GM18873 (cell line): ENCODE measurements around the gene TUBE1.
A peak's percentile ranks its signal among the peaks of the same experiment; 100 is the strongest.
"Not testable (repeated sequence)": the region's sequence is repeated elsewhere in the genome, so short reads cannot be mapped to it uniquely, and the experiment has no call there.

Experiments used
- ATAC-seq: cut with Tn5 transposase; IDR thresholded peaks from one replicate; pipeline ENCODE4 v1.9.1; 2021; ENCODE audit warnings: mild to moderate bottlenecking, moderate library complexity, moderate number of reproducible peaks; ENCODE audit not compliant: unreplicated experiment, low FRiP score

TUBE1 gene

DNA sequence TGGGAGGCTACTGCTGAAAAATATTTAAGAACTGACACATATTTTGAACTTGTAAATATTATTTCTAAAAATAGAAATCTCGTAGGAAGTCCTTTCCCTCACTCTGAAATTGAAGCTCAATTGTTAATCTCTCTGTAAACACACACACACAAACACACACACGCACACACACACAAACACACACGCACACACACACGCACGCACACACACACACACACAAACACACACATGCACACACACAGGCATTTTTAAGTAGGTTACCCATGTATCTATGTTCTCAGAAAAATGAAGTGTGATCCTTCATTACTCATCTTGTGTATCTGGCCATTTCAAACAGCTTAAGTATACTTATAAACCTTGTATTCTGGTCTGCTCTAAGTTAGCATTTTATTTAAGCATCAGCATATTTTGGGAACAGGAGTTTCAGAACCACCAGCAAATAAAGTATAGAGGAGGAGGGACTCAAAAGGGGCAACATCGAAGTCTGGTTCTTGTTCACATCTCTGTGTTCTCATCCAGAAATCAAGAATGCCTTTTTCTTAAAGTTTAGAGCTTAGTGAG is 21.8 kb downstream of the TUBE1 start:
- no peak for ATAC-seq

DNA sequence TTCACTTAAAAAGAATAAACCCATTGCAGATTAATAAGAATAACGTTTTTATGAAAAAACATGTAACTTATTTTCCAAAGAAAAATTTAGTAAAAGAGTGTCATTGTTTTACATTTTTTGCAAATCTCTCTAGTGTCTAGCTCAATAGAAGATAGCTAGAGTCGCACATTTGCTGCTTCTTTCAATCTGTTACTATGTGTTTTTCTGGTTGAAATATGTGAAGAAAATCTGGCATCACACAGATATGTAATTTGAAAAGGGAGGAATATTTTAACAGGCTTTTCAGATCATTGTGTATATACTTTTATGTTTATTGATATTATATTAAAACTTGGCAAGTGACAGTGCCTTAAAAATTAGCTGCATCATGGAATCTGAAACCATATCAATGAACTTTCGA is 24.3 kb downstream of the TUBE1 start:
- no peak for ATAC-seq

GRCh38 chr6:112061605-112062004 is 25.7 kb downstream of the TUBE1 start:
- no peak for ATAC-seq

DNA sequence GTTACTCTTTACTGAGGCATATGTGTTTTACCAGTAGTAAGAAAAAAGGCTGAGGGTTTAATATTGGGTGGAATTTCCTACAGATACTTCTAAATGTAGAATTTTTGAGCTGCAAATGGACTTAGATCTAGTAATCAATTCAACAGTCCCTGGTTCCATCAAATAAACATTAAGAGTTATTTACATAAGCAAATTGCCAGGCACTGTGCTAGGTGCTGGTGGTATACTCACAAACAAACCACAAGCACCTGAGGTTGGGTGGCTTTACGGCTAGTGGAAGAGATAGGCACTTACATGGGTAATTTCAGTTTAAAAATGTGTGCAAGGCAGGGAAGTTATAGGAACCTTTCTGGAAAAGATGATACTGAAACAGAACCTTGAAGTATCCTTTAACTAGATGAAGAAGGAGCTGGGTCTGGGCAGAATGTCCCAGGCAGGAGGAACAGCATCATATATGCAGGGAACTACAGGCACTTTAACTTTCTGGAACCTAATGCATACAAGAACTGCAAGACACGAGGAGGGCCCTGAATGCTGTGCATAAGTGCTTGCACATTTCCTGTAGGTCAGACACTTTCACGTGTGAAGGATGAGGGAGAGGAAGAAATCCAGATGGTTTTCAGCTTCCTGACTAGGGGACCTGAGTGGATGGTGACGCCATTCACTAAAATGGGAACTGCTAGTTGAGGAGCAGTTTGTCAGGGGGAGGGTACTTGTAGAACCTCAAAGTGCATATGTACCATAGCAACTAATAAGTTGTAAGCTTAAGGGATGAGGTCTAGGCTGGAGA is 28.8 kb downstream of the TUBE1 start:
- no peak for ATAC-seq

GRCh38 chr6:112054555-112055190 is 32.6 kb downstream of the TUBE1 start:
- ATAC-seq, result no peak

DNA sequence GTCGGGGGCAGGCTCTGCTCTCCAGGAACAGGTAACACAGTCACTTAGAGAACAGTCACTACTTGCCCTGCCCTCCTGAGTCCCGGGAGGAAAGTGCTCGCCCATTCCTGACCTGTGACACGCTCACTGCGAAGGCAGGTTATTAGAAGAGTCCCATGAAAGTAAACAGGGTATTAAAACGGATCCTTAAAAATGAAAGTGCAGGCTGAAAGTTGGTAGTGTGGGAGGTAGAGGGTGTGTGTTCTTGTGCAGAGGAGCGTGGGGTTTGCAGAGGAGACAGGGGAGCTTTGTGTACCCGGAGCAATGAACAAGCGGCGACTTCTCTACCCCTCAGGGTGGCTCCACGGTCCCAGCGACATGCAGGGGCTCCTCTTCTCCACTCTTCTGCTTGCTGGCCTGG is 33.3 kb downstream of the TUBE1 start, which contains the start of gene CCN6:
TSS of gene CCN6 (plus strand) at position 104 of the 400 bp plus-strand sequence. CDS start at position 358, 254 bp downstream.
- ATAC-seq, result no peak

DNA sequence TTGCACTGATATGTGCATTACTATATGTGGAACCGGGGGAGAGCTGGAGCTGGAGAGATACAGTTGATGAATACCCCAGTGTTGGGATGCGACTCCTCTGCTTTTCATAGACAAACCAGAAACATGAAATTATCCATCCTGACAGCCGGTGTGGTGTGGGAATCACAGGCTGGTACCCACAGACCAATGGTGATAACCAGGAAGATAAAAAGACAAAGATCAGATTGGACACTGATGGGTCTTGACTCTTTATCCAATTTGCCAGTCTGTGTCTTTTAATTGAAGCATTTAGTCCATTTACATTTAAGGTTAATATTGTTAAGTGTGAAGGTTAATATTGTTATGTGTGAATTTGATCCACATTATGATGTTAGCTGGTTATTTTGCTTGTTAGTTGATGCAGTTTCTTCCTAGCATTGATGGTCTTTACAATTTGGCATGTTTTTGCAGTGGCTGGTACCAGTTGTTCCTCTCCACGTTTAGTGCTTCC is 36.0 kb downstream of the TUBE1 start:
- not testable (repeated sequence) for ATAC-seq

DNA sequence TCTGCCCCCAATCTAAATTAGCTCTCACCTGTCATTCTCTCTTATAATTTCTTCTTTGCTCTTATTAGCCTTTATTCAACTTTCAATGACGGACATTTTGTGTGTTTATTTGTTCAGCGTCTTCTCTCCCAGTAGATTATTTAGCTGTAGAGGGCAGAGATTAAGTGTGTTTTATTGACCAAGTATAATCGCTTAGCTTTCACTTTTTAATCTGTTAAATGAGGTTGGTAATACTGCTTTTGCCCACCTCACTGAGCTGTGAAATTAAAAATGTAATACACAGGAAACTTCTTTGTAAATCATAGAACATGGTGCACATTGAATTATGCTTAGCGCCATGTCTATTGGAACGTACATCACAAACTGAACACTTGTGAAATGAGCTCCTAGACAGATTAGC is 36.9 kb downstream of the TUBE1 start:
- no peak for ATAC-seq

- no peak for ATAC-seq
These were observed 37.3 kb downstream of the TUBE1 start for GRCh38 chr6:112049996-112050395.

DNA sequence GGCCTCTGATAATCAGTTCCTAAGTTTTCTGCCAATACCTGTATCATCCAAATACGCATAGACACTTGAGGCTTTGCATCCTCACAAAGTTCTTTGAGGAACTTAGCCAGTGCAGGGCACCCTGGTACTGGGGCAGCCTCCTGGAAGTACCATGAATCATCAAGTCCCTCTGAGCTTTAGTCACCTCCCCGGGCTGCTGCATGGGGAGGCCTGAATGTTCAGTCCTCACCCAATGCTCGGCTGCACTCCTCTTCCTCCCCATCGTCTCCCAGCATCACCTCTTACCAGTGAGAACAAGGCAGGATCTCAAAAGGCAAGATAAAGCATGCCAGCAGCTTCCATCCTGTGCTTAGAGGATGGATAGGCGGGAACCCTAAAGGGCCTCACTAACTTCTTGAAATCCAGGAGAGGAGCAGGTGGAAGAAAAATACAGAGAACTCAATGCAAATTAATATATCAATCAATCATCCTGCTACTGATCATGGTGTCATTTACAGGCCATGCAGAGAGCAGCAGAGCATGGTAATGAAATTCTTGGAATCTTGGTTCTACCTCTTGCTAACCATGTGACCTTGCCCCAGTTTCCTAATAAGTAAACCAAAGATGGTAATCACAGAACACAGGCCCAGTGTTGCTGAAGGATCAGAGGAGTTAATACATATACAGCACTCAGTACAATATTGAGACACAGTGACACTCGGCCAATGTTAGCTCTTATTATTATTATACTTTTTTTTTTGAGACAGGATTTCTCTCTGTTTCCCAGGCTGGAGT is 38.1 kb downstream of the TUBE1 start:
- ATAC-seq, result no peak

- not testable (repeated sequence) for ATAC-seq
These were observed 39.8 kb downstream of the TUBE1 start for GRCh38 chr6:112047523-112047922.

- ATAC-seq, result no peak
These were observed 42.4 kb downstream of the TUBE1 start for GRCh38 chr6:112044856-112045255.

GRCh38 chr6:112044196-112044595 is 43.1 kb downstream of the TUBE1 start:
- ATAC-seq, result no peak

GRCh38 chr6:112043032-112044007 is 44.0 kb downstream of the TUBE1 start:
- ATAC-seq, result peak; percentile 95

GRCh38 chr6:112041535-112041934 is 45.7 kb downstream of the TUBE1 start:
- no peak for ATAC-seq

- ATAC-seq, result no peak
These were observed 46.3 kb downstream of the TUBE1 start for GRCh38 chr6:112040956-112041355.

- no peak for ATAC-seq
These were observed 47.9 kb downstream of the TUBE1 start for GRCh38 chr6:112039431-112039770.

- no peak for ATAC-seq
These were observed 48.4 kb downstream of the TUBE1 start for GRCh38 chr6:112038756-112039430.

DNA sequence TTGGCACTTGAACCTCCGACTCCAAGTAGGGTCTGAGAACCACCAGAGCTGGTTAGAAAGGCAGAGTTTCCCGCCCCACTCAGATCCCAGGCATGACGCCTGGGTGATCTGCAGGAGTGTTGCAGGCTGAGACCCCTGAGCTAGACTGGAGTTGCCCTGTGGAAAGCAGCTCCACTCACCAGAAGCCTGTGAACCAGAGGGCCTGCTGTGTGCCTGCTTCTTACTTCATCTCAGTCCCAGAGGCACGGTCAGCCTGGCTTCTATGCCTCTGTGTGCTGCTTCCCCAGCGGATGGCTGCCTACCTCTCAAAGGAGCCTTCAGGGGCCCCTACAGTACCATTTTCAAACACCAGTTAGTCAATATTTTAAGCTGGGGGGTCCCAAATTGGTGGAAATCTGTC is 49.0 kb downstream of the TUBE1 start:
- ATAC-seq, result no peak
